ENCODE measurements around the gene TSEN54. TPM values are rescaled to one million over a fixed set of nuclear protein-coding genes. Genes with fewer than 3 reads are reported as not detected.

TSEN54 gene
- total RNA-seq, 1 donor: 12.1 TPM

DNA sequence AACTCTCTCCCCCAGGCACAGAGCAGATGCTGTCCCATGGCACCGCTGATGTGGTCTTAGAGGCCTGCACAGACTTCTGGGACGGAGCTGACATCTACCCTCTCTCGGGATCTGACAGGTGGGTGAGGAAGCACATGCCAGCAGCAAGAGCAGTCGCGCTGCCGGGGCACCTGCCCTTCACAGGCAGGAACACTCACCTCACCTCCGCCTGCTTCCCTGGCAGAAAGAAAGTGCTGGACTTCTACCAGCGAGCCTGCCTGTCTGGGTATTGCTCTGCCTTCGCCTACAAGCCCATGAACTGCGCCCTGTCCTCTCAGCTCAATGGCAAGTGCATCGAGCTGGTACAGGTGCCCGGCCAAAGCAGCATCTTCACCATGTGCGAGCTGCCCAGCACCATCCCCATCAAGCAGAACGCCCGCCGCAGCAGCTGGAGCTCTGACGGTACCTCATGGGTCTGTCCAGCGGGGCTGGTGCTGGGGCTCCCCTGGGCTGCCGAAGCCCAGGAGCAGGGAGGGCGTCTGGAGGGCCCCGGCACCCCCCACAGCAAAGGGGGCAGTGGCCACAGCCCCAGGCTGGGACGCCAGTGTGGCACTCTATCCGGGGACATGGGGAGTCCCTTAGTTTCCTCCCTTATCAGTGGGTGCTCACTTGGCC lies 22.7 kb upstream of the TSEN54 start:
- TF ChIP-seq, protein P1, sequence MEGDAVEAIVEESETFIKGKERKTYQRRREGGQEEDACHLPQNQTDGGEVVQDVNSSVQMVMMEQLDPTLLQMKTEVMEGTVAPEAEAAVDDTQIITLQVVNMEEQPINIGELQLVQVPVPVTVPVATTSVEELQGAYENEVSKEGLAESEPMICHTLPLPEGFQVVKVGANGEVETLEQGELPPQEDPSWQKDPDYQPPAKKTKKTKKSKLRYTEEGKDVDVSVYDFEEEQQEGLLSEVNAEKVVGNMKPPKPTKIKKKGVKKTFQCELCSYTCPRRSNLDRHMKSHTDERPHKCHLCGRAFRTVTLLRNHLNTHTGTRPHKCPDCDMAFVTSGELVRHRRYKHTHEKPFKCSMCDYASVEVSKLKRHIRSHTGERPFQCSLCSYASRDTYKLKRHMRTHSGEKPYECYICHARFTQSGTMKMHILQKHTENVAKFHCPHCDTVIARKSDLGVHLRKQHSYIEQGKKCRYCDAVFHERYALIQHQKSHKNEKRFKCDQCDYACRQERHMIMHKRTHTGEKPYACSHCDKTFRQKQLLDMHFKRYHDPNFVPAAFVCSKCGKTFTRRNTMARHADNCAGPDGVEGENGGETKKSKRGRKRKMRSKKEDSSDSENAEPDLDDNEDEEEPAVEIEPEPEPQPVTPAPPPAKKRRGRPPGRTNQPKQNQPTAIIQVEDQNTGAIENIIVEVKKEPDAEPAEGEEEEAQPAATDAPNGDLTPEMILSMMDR (IDR thresholded peaks at IDR 0.05; ENCODE audit: insufficient read depth, low read depth, low read length): no peak
- H3K4me3 ChIP-seq (ENCODE audit: low read depth, low read length): no peak overlapping the region
- no peak for DNase-seq (ENCODE audit: low read depth)

DNA sequence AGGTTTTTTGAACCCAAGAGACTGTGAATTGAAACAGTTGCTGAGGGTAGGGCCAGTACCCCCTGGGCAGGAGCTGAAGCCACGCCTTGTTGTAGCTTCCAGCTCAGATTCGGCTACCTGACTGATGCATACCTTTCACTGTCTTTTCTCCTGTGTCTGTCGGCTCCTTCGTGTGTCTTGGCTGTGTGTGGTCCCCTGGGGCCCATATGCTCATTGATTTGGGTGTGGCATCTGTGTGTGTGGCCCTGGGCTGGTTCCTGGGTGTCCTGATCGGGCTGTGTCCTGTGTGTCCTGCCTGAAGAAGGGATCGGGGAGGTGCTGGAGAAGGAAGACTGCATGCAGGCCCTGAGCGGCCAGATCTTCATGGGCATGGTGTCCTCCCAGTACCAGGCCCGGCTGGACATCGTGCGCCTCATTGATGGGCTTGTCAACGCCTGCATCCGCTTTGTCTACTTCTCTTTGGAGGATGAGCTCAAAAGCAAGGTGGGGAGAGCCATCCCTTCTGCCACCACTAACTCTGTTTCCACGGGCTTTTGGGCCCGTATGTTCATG lies 21.9 kb upstream of the TSEN54 start:
- H3K4me3 ChIP-seq (ENCODE audit: low read depth, low read length): no peak overlapping the region
- no peak for DNase-seq (ENCODE audit: low read depth)
- TF ChIP-seq, protein P1 (IDR thresholded peaks at IDR 0.05; ENCODE audit: insufficient read depth, low read depth, low read length): no peak

DNA sequence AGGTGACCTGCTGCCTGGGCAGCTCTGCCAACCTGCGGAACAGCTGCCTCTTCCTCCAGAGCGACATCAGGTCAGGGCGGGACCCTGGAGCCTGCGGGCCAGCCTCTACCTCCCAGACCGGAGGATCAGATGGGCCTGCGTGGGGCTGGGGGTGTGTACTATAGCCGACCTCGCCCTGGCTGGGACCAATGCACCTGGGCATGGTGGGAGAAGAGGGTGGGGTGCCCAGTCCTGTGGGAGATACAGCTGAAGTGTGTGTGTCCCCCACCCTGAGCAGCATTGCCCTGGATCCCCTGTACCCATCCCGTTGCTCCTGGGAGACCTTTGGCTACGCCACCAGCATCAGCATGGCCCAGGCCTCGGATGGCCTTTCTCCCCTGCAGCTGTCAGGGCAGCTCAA lies 20.3 kb upstream of the TSEN54 start:
- DNase-seq (ENCODE audit: low read depth): no peak
- TF ChIP-seq, protein P1 (IDR thresholded peaks at IDR 0.05; ENCODE audit: insufficient read depth, low read depth, low read length): no peak

DNA sequence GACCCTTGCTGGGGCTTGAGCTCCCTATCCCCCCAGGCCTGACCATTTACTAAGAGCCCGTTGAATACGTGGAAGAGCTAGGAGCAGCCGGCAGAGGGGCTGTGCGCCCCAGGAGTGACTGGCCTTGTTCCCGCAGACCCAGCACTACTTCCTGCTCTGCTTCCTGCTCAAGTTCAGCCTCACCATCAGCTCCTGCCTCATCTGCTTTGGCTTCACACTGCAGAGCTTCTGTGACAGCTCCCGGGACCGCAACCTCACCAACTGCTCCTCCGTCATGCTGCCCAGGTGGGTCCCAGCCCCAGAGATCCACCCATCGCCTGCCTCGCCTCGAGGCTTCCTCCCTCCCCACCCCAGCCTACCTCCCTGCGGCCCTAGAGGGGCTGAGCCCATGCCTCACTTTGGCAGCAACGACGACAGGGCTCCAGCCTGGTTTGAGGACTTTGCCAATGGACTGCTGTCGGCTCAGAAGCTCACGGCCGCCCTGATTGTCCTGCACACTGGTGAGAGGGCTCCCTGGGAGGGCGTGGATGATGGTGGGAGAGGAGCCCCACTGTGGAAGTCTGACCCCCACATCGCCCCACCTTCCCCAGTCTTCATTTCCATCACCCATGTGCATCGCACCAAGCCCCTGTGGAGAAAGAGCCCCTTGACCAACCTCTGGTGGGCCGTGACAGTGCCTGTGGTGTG lies 18.1 kb upstream of the TSEN54 start:
- no peak overlapping the region for H3K4me3 ChIP-seq (ENCODE audit: low read depth, low read length)
- DNase-seq (ENCODE audit: low read depth): no peak
- TF ChIP-seq, protein P1 (IDR thresholded peaks at IDR 0.05; ENCODE audit: insufficient read depth, low read depth, low read length): no peak

More for the DNA sequence above, 20.3 kb upstream of the TSEN54 start:
- H3K4me3 ChIP-seq (ENCODE audit: low read depth, low read length): no peak overlapping the region

DNA sequence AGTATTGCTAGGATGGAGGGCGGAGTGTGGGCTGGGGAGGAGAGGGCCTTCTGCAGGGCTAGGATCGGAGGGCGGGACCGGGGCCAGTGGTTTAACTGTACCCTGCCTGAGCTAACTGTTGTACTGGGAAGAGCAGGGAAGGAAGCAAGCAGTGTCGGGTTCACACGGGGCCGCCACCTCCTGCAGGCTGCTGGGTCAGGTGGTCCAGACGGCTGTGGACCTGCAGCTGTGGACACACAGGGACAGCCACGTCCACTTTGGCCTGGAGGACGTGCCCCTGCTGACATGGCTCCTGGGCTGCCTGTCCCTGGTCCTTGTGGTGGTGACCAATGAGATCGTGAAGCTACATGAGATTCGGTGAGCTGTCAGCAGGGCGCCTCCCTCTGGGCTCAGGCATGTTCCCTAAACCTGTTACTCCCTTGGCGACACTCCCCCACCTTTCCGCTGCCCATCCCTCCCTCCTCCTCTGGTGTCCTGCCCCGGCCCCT lies 17.6 kb upstream of the TSEN54 start:
- H3K4me3 ChIP-seq (ENCODE audit: low read depth, low read length): no peak overlapping the region
- TF ChIP-seq, protein P1 (IDR thresholded peaks at IDR 0.05; ENCODE audit: insufficient read depth, low read depth, low read length): no peak
- no peak for DNase-seq (ENCODE audit: low read depth)

DNA sequence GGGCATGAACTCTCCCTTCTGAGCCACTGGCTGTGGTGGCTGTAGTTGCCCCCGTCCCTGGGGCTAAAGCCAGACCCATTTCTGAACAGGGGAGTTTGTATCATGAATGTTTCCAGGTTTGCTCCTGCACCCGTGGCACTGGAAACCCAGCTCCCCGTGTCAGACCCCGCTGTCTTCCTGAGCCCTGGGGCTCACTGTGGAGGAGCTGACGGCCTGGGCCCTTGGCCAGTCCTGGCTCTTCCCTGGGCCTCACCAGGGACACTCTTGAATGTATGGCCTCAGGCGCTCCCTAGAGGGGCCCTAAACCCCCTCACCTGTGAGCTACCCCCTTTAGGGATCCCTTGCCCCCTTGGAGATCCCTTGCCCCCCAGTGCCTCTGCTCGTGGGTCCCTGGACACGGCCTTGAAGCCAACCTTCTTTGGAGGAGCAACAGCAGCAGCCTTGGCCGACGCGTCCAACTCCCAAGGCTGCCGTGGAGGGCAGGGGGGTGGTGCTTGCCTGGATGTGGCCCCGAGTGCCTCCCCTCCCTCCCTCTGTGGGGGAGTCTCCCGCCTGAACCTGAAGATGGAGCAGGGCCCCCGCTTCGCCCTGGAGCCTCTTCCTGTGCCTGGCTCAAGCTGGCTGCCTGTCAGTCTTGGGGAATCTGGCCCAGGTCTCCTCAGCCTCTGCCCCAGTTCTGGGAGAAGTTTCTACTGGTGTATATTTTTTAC lies 16.9 kb upstream of the TSEN54 start:
- DNase-seq (ENCODE audit: low read depth): no peak
- TF ChIP-seq, protein P1 (IDR thresholded peaks at IDR 0.05; ENCODE audit: insufficient read depth, low read depth, low read length): no peak
- H3K4me3 ChIP-seq (ENCODE audit: low read depth, low read length): no peak overlapping the region

Measured in fibroblast of villous mesenchyme (primary cell).